ENCODE results near the gene SSTR4. TPM values are rescaled to one million over a fixed set of nuclear protein-coding genes. Genes with fewer than 3 reads are reported as not detected.
"Not testable (repeated sequence)": the region's sequence is repeated elsewhere in the genome, so short reads cannot be mapped to it uniquely, and the experiment has no call there.

SSTR4 gene
- total RNA-seq, 2 experiments from 2014 or later: not detected

- Mint-ChIP-seq H3K27ac (no peak overlapping the region), H3K36me3 (ENCODE audit: low read depth) (no peaks in the 10 kb centered on the region), H3K27me3 (ENCODE audit: low read depth) (no peaks in the 10 kb centered on the region), H3K4me1 (ENCODE audit: low read depth) (no peaks in the 10 kb centered on the region), H3K9me3 (no peaks in the 10 kb centered on the region), H3K4me3 (no peak overlapping the region)
- CTCF ChIA-PET: no interaction called here
- no peak for DNase-seq
- intact Hi-C loops (cut with micrococcal nuclease): no loop called here
Observed at GRCh38 chr20:23021951-23022350, 13.2 kb upstream of the SSTR4 start.

- CTCF ChIA-PET: no interaction called here
- Mint-ChIP-seq H3K9me3 (no peaks in the 10 kb centered on the region), H3K27ac (no peak overlapping the region)
Observed at GRCh38 chr20:23022849-23023248, 12.3 kb upstream of the SSTR4 start.

GRCh38 chr20:23023621-23024177, 11.4 kb upstream of the SSTR4 start:
- Mint-ChIP-seq H3K4me1 (ENCODE audit: low read depth) (no peaks in the 10 kb centered on the region), H3K4me3 (no peak overlapping the region), H3K36me3 (ENCODE audit: low read depth) (no peaks in the 10 kb centered on the region), H3K27ac (no peak overlapping the region), H3K9me3 (no peaks in the 10 kb centered on the region), H3K27me3 (ENCODE audit: low read depth) (no peaks in the 10 kb centered on the region)
- no peak for DNase-seq
- CTCF ChIA-PET: no interaction called here
- intact Hi-C loops (cut with micrococcal nuclease): no loop called here

More at GRCh38 chr20:23022849-23023248, 12.3 kb upstream of the SSTR4 start:
- intact Hi-C loops (cut with micrococcal nuclease): no loop called here
- Mint-ChIP-seq H3K4me1 (ENCODE audit: low read depth) (no peaks in the 10 kb centered on the region), H3K4me3 (no peak overlapping the region), H3K36me3 (ENCODE audit: low read depth) (no peaks in the 10 kb centered on the region), H3K27me3 (ENCODE audit: low read depth) (no peaks in the 10 kb centered on the region)
- DNase-seq: no peak

- no peaks in the 10 kb centered on the region for H3K36me3 Mint-ChIP-seq (ENCODE audit: low read depth)
- H3K4me3 Mint-ChIP-seq: no peak overlapping the region
- no peak for DNase-seq
- no peaks in the 10 kb centered on the region for H3K4me1 Mint-ChIP-seq (ENCODE audit: low read depth)
- H3K27ac Mint-ChIP-seq: no peak overlapping the region
- no peaks in the 10 kb centered on the region for H3K9me3 Mint-ChIP-seq
- intact Hi-C loops (cut with micrococcal nuclease): no loop called here
- no peaks in the 10 kb centered on the region for H3K27me3 Mint-ChIP-seq (ENCODE audit: low read depth)
- CTCF ChIA-PET: no interaction called here
Observed at GRCh38 chr20:23024701-23025100, 10.4 kb upstream of the SSTR4 start.

- H3K27ac Mint-ChIP-seq; H3K36me3 Mint-ChIP-seq (ENCODE audit: low read depth); H3K4me1 Mint-ChIP-seq (ENCODE audit: low read depth); DNase-seq; intact Hi-C loops (cut with micrococcal nuclease); CTCF ChIA-PET; H3K9me3 Mint-ChIP-seq; H3K27me3 Mint-ChIP-seq (ENCODE audit: low read depth); H3K4me3 Mint-ChIP-seq: not testable (repeated sequence)
Observed at GRCh38 chr20:23025503-23025902, 9.6 kb upstream of the SSTR4 start.

GRCh38 chr20:23027721-23028120, 7.4 kb upstream of the SSTR4 start:
- Mint-ChIP-seq H3K4me3 (no peak overlapping the region), H3K36me3 (ENCODE audit: low read depth) (no peaks in the 10 kb centered on the region), H3K27me3 (ENCODE audit: low read depth) (peaks cover 2% of the 10 kb centered on the region), H3K9me3 (no peaks in the 10 kb centered on the region), H3K27ac (no peak overlapping the region), H3K4me1 (ENCODE audit: low read depth) (no peaks in the 10 kb centered on the region)
- CTCF ChIA-PET: no interaction called here
- intact Hi-C loops (cut with micrococcal nuclease): no loop called here
- DNase-seq: no peak

- no peaks in the 10 kb centered on the region for H3K4me1 Mint-ChIP-seq (ENCODE audit: low read depth)
- H3K9me3 Mint-ChIP-seq: no peaks in the 10 kb centered on the region
- no peaks in the 10 kb centered on the region for H3K36me3 Mint-ChIP-seq (ENCODE audit: low read depth)
- H3K4me3 Mint-ChIP-seq: no peak overlapping the region
- intact Hi-C loops (cut with micrococcal nuclease): no loop called here
- CTCF ChIA-PET: no interaction called here
- no peak for DNase-seq
- H3K27me3 Mint-ChIP-seq (ENCODE audit: low read depth): peaks cover 5% of the 10 kb centered on the region
- no peak overlapping the region for H3K27ac Mint-ChIP-seq
Observed at GRCh38 chr20:23028392-23028791, 6.7 kb upstream of the SSTR4 start.

GRCh38 chr20:23029324-23029723, 5.8 kb upstream of the SSTR4 start:
- Mint-ChIP-seq H3K9me3 (no peaks in the 10 kb centered on the region), H3K4me3 (no peak overlapping the region), H3K36me3 (ENCODE audit: low read depth) (no peaks in the 10 kb centered on the region), H3K4me1 (ENCODE audit: low read depth) (no peaks in the 10 kb centered on the region), H3K27me3 (ENCODE audit: low read depth) (peaks cover 5% of the 10 kb centered on the region), H3K27ac (no peak overlapping the region)
- CTCF ChIA-PET: no interaction called here
- DNase-seq: no peak
- intact Hi-C loops (cut with micrococcal nuclease): no loop called here

GRCh38 chr20:23031346-23031745, 3.8 kb upstream of the SSTR4 start:
- Mint-ChIP-seq H3K9me3 (no peaks in the 10 kb centered on the region), H3K4me1 (ENCODE audit: low read depth) (no peaks in the 10 kb centered on the region), H3K36me3 (ENCODE audit: low read depth) (no peaks in the 10 kb centered on the region), H3K4me3 (no peak overlapping the region), H3K27ac (no peak overlapping the region), H3K27me3 (ENCODE audit: low read depth) (peaks cover 9% of the 10 kb centered on the region)
- CTCF ChIA-PET: no interaction called here
- no peak for DNase-seq
- intact Hi-C loops (cut with micrococcal nuclease): no loop called here

GRCh38 chr20:23032056-23032749, 2.9 kb upstream of the SSTR4 start:
- Mint-ChIP-seq H3K4me1 (ENCODE audit: low read depth) (no peaks in the 10 kb centered on the region), H3K9me3 (no peaks in the 10 kb centered on the region), H3K27ac (no peak overlapping the region), H3K36me3 (ENCODE audit: low read depth) (no peaks in the 10 kb centered on the region), H3K27me3 (ENCODE audit: low read depth) (peaks cover 12% of the 10 kb centered on the region), H3K4me3 (no peak overlapping the region)
- CTCF ChIA-PET: no interaction called here
- intact Hi-C loops (cut with micrococcal nuclease): no loop called here
- no peak for DNase-seq

GRCh38 chr20:23032750-23033078, 2.4 kb upstream of the SSTR4 start:
- H3K36me3 Mint-ChIP-seq (ENCODE audit: low read depth): no peaks in the 10 kb centered on the region
- no peak for DNase-seq
- H3K4me1 Mint-ChIP-seq (ENCODE audit: low read depth): no peaks in the 10 kb centered on the region
- no peak overlapping the region for H3K27ac Mint-ChIP-seq
- intact Hi-C loops (cut with micrococcal nuclease): no loop called here
- H3K4me3 Mint-ChIP-seq: no peak overlapping the region
- no peaks in the 10 kb centered on the region for H3K9me3 Mint-ChIP-seq
- peaks cover 12% of the 10 kb centered on the region for H3K27me3 Mint-ChIP-seq (ENCODE audit: low read depth)
- CTCF ChIA-PET: no interaction called here

- intact Hi-C loops (cut with micrococcal nuclease): no loop called here
- Mint-ChIP-seq H3K9me3 (no peaks in the 10 kb centered on the region), H3K36me3 (ENCODE audit: low read depth) (no peaks in the 10 kb centered on the region), H3K4me1 (ENCODE audit: low read depth) (no peaks in the 10 kb centered on the region), H3K4me3 (no peak overlapping the region), H3K27me3 (ENCODE audit: low read depth) (peaks cover 12% of the 10 kb centered on the region), H3K27ac (no peak overlapping the region)
- CTCF ChIA-PET: no interaction called here
- no peak for DNase-seq
Observed at GRCh38 chr20:23033918-23034317, 1.2 kb upstream of the SSTR4 start.

GRCh38 chr20:23035731-23036130, 619 bp downstream of the SSTR4 start:
- Mint-ChIP-seq H3K4me1 (ENCODE audit: low read depth) (no peaks in the 10 kb centered on the region), H3K36me3 (ENCODE audit: low read depth) (no peaks in the 10 kb centered on the region), H3K4me3 (no peak overlapping the region), H3K9me3 (no peaks in the 10 kb centered on the region), H3K27ac (no peak overlapping the region), H3K27me3 (ENCODE audit: low read depth) (peaks cover 15% of the 10 kb centered on the region)
- intact Hi-C loops (cut with micrococcal nuclease): no loop called here
- no peak for DNase-seq
- CTCF ChIA-PET: no interaction called here
